GM18873 (cell line): Measurements from ENCODE around the gene LRRFIP2.
"Not testable (repeated sequence)": the region's sequence is repeated elsewhere in the genome, so short reads cannot be mapped to it uniquely, and the experiment has no call there.

Experiments
- ATAC-seq: cut with Tn5 transposase; IDR thresholded peaks from one replicate; pipeline ENCODE4 v1.9.1; 2021; ENCODE audit warnings: mild to moderate bottlenecking, moderate library complexity, moderate number of reproducible peaks; ENCODE audit not compliant: unreplicated experiment, low FRiP score

Gene LRRFIP2, protein sequence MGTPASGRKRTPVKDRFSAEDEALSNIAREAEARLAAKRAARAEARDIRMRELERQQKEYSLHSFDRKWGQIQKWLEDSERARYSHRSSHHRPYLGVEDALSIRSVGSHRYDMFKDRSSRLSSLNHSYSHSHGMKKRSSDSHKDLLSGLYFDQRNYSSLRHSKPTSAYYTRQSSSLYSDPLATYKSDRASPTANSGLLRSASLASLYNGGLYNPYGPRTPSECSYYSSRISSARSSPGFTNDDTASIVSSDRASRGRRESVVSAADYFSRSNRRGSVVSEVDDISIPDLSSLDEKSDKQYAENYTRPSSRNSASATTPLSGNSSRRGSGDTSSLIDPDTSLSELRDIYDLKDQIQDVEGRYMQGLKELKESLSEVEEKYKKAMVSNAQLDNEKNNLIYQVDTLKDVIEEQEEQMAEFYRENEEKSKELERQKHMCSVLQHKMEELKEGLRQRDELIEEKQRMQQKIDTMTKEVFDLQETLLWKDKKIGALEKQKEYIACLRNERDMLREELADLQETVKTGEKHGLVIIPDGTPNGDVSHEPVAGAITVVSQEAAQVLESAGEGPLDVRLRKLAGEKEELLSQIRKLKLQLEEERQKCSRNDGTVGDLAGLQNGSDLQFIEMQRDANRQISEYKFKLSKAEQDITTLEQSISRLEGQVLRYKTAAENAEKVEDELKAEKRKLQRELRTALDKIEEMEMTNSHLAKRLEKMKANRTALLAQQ

DNA sequence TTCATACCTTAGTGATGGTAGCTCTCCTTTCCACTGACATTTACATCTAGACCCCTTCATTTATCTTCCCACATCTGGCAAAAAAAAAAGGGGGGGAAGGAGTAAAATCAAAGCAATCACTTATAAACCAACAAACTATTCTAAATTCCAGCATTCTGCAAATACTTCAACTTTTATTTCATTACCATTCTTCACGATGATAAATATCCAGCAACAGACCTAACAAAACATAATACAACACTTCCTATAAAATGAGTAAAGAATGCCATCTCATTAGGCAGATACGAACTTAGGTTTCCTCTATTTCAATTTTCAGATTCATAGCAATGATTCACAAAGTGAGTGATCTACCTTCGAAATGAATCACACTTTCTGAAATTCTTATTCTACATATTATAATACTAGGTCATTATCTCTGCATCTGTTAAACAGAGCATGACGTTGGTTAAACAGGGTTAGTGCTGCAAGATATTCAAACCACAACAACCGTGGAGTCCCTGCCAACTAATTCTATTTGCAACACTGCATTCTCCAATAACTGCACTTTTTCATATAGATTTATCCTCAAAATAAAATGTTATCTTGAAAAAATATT lies at the start of gene LRRFIP2:
Gene LRRFIP2, minus strand, starts transcription at position 51 of the 595 bp plus-strand sequence. CDS start 25,599 bp downstream, outside the sequence.
- ATAC-seq: no peak

DNA sequence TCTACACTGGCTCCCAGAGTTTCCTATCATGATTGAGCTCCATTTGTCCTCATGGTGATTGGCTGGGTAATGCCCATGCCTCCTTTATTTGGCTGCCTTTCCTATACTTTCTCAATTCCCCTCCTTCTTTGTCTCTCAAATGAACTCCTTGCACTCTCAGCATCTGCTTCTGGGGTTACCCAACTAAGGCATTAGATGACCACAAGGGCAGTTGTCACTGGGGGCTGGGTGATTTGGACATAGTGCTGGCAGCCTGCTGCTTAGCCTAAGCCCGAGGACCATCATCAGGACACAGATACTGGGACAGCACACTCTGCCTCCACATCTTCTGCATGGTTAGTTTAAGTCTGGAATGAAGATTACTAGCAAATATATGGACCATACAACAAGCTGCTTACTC lies 49.2 kb upstream of the LRRFIP2 start:
- ATAC-seq: no peak

DNA sequence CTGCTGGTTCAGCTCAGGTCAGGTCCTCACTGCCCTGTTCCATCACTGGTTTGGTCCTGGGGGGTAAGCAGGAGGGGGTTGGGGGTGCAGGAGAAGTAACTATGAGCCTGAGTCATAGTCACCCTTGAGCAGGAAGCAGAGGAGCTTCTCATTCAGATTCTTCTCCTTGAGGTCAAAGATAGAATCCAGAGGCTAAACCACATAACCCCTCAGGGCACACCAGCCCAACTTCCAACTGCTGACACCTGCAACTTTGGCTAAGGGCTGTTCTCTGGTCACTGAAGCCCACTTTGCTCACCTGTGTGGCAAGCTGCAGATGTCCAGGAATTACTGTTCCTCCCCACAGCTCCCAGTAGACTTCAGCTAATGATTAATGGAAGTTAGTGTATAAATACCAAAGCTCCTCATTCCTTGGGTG lies 48.8 kb upstream of the LRRFIP2 start:
- no peak for ATAC-seq

DNA sequence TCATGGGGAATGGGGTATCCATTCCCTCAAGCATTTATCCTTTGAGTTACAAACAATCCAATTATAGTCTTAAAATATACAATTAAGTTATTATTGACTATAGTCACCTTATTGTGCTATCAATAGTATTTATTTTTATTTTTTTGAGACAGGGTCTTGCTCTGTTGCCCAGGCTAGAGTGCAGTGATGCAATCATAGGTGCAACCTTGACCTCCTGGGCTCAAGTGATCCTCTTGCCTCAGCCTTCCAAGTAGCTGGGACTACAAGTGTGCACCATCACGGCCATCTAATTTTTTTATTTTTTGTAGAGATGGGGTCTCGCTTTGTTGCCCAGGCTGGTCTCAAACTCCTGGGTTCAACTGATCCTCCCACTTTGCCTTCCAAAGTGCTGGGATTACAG lies 48.2 kb upstream of the LRRFIP2 start:
- ATAC-seq: not testable (repeated sequence)

DNA sequence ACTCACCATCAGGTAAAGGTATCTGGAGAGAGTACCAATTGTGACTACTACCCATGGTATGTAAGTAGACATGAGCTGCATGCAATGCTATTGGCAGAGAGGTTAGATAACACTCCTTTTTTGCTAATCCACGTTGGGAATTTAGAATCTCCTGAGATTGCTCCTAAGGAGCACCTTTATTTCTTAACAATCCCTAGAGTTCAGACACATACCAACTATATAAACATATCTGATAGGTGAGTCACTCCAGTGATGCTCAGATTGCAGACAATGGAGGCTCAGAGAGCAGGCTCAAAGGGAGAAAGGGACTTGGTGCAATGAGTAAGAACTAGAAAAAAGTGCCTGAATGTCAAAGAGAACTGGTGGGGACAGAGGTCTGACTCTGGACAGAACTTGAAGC lies 47.0 kb upstream of the LRRFIP2 start:
- no peak for ATAC-seq

DNA sequence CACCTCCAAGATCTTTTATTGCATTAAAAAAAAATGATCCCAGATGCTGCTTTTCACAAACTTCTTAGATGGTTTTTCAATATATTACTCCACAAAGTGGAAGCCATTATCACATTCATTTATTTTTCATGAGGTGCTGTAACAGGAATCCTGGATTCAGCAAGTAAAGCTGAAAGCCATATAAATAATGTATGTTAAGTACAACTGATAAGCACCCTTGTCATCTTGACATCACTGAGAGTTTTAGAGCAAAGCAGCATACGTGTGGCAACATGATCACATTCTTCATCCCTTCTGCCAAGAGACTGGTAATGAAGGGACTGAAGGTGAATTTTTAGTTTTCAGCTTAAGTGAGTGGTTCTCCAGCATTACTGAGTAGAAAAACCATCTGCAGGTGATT lies 44.9 kb upstream of the LRRFIP2 start:
- ATAC-seq: no peak

DNA sequence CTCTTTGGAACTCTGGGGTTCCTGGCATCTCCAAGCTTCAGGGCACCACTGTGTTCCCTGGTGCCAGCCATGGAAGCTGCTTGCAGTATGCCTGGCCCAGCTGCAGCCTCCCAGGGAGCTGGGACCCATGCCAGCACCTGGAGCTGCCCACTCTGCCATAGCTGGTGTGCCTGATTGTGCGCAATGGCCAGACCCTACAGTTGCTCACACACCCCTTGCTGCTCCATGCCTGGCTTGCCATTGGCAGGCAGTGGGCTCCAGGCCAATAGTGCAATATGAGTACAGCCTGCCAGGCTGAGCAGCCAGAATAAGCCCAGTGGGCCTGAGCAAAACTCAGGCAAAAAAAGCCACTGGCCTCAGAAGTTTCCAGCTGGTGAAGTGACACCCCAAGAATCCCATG lies 43.8 kb upstream of the LRRFIP2 start:
- ATAC-seq: no peak

DNA sequence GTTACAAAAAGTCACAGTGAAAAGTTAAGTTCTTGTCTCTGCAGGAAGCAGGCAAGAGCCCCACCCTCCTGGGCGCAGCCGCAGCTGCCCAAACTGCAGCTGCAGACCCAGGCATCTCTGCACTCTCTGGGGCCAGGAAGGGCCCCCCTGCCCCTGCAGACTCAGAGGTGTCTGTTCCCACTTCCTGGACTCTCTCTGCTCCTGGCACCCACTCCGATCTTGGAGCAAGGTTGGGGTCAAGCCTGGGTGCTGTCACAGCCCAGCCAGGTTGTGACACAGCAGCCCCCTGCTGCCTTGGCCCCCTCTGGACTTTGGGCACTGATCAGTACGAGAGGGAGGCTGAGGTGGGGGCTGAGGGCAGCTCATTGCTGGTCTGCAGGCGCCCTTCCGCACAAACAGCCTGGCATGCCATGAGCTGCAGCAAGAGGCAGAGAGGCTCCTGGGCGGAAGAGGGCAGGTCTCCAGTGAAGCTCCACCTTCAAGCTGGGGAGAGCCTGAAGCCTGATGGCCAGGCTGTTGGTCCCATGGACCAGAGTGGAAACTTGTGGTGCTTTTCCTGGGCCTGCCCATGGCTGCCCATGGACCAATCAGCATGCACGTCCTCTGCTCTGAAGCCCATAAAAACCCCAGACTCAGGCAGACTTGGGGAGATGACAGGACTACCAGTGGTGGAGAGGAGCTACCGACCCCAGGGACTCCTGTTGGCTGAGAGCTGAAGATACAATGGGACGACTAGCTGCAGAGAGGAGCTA lies 42.9 kb upstream of the LRRFIP2 start:
- no peak for ATAC-seq

DNA sequence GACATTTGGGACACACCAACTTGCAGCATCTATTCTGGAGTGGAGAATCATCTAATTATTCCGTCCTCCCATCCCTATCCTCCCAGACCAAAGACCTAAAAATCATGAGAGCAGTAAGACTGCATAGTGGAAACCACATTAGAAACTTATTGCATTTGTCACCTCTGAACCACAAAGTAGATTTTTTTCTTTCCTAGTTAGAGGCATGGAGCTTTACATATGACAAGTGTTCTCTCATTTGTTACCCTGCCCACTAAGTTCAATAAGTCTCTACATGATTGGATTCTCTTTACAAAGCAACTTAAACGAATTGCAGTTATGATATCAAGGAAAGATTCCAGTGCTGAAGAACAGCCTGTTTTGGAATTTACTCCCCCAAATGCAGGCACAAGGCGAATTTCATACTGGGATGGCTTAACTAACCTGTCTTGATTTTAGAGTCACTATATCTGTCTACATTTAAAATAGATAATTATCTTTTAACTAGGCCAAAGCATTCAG lies 42.3 kb upstream of the LRRFIP2 start:
- no peak for ATAC-seq

DNA sequence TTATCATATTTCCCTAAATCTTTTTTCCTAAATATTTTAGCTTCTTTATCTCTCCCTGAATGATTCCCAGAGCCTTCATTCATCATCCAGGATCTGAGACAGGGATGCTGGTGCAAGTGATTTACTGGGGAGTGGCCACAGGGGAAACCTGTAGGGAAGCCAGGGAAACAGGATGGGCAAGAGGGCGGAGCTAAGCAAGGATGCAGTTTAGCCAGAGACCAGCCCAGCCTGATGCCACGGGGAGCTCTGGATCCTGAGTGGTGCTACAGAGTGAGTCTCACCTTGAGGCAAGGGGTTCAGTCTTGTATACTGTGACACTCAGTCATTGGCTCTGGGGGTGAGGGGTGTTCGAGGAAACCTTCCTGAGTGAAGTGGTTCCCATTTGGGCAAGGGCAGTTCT lies 39.7 kb upstream of the LRRFIP2 start:
- no peak for ATAC-seq

DNA sequence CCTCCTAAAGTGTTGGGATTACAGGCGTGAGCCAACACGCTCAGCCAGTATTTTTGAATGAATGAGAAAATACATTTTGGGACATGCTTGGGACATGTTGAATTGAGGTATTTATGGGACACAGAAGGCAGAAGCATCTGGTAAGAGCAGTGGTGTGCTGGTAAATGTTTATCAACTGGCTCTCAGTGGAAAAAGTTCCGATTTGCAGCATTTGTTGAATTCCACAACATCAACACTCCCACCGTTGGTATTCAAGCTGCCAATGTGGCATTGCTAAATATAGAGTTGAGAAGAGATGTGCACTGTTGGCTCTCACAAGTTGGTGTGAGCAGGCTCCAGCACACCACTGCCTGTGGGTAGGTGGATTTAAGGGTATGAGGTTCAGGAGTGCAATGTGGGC lies 35.8 kb upstream of the LRRFIP2 start:
- no peak for ATAC-seq

DNA sequence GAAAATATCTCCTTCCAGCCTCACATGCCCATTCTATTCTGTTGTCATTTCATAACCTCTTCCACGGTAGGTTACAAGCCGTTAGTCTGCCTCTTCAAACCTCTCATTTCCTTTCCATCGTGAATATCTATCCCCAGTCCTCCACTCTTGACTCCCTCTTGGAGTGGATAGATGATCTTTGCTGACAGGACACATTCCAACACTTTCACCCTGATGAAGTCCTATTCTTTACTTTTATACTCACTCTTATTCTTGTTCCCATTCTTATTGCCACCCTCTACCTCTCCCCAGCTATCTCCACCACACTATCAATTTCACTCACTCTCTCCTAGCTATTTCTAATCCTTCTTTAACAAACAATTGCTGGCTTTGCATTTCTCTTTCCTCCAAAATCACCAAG lies 34.2 kb upstream of the LRRFIP2 start:
- not testable (repeated sequence) for ATAC-seq

DNA sequence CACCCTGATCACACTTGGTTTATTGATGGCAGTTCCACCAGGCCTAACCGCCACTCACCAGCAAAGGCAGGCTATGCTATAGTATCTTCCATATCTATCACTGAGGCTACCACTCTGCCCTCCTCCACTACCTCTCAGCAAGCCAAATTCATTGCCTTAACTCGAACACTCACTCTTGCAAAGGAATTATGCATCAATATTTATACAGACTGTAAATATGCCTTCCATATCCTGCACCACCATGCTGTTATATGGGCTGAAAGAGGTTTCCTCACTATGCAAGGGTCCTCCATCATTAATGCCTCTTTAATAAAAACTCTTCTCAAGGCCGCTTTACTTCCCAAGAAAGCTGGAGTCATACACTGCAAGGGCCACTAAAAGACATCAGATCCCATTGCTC lies 33.6 kb upstream of the LRRFIP2 start:
- ATAC-seq: not testable (repeated sequence)

DNA sequence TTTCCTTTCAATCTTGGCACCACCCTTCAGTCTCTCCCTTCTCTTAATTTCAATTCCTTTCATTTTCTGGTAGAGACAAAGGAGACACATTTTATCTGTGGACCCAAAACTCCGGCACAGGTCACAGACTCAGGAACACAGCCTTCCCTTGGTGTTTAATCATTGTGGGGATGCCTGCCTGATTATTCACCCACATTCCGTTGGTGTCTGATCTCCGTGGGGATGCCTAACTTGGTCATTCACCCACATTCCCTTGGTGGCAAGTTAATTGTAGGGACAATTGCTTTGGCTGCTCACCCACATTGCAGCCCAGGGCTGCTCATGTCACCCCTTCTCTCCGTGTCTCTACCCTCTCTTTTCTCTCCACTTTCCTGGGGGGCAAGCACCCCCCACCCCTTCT lies 31.7 kb upstream of the LRRFIP2 start:
- not testable (repeated sequence) for ATAC-seq

DNA sequence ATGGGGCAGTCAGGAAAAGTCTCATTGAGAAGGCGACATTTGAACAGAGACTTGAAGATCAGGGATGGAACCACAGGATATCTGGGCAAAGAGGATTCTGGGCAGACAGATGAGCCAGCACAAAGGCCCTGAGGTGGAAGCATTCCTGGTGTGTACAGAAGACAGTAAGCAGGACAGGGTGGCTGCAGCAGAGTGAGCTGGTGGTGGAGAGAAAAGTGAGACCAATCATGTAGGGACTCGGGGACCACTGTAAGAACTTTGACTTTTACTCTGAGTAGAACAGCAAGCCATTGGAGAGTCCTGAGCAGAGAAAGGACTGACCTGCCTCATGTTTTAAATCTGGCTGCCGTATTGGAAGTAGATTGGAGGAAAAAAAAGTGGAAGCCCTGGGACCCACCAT lies 29.9 kb upstream of the LRRFIP2 start:
- no peak for ATAC-seq

DNA sequence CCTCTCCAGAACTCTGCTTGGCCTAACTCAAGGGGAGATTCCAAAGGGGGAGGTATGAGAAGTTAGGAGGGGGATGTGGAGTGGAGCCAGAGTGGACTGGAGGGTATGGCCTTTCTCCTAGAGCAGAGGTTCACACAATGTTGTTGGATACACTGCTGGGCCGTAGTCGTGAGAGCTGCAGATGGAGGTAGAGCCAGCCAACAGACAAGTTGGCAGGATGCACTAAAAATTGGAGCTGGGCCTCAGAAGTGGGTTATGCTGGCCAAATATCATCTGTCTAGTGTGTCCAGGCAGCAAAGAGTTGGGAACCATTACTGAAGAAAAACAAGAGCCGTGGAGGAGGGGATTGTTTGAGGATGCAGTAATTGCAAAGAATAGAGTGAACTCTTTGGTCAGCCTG lies 27.7 kb upstream of the LRRFIP2 start:
- no peak for ATAC-seq

DNA sequence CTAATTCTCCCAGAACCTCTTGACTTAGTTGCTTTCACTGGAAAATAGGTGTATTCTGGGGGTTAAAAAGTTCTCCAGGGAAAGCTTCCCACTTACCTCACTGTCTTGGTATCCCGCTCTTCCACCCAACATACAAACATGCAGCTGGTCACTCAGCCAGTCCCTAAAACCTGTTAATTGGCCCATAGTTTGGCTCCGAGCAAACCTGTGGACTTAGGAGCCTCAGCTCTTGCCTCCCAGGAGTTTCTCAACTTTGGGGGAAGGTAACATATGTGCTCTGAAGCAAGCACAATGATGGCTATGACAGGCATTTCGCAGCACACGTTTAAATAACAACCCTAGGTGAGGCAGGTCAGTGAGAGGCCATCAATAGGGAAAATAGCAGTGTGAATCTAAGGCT lies 25.8 kb upstream of the LRRFIP2 start:
- no peak for ATAC-seq

DNA sequence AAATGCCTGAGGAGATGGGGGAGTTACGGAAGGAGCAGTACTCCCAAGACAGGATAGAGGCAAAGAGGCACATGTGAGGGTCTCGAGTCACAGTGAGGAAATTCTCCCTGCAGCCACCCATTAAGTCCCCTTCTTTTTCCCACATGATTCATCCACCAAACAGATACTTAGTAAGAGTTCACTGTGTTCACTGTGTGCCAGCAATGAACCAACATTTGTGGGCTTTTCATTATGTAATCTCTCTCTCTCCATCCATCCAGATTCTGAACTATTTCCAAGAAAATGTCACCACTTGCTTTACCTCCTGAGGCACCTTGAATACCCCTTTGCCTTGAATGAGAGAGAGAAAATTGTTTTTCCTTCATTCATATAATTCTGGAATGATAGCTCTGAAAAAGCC lies 24.6 kb upstream of the LRRFIP2 start:
- ATAC-seq: no peak

DNA sequence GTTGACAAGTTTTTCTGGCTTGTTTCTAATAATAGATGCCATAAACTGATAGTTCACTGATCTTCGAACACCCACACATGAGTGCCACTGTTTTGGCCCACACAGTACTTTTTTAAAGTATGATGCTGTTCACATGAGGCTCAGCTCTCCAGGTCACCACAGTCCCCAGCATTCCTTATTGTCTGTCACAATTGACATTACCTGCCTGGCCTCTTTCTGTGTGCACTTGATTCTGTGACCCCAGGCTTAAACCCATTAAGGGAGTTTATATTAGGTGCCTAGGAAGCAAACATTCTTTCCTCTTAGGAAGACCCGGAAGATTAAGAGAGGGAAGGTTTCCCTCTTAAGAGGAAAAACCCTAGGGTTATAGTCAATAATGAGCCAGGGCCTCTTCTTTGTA lies 24.2 kb upstream of the LRRFIP2 start:
- ATAC-seq: no peak

DNA sequence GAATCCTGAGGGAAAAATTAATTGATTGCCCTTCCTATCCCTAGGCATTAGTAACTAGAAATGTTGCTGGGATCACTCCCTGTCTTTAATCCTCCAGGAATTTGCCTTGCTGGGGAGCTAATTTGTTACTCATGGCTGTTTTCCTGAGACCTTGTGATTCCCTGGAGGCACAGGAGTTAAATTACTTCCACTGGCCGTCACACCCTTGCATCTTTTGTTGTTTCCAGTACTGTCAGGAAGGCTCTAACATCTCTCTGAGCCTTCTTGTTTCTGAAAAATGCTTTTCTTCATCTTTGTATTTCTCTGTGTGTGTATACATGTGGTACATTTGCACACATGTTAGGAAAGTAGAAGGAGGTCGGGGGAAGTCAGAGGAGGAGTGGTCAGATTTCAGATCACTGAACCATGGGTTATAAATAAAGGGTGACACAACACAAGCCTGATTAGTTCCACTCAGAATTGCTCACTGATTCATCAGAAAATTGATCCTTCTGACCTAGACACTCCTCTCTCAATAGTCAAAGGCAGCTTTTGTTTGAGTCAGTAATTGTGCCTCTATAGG lies 23.5 kb upstream of the LRRFIP2 start:
- ATAC-seq: no peak
